Dedifferentiated amniotic fluid mesenchymal stem cell (primary cell): ENCODE results near the gene KREMEN1.

Experiments used
- DNase-seq: peaks from one replicate; pipeline ENCODE4 v3.0.0-alpha.2; 2016; ENCODE audit errors: extremely low spot score

KREMEN1 gene

DNA sequence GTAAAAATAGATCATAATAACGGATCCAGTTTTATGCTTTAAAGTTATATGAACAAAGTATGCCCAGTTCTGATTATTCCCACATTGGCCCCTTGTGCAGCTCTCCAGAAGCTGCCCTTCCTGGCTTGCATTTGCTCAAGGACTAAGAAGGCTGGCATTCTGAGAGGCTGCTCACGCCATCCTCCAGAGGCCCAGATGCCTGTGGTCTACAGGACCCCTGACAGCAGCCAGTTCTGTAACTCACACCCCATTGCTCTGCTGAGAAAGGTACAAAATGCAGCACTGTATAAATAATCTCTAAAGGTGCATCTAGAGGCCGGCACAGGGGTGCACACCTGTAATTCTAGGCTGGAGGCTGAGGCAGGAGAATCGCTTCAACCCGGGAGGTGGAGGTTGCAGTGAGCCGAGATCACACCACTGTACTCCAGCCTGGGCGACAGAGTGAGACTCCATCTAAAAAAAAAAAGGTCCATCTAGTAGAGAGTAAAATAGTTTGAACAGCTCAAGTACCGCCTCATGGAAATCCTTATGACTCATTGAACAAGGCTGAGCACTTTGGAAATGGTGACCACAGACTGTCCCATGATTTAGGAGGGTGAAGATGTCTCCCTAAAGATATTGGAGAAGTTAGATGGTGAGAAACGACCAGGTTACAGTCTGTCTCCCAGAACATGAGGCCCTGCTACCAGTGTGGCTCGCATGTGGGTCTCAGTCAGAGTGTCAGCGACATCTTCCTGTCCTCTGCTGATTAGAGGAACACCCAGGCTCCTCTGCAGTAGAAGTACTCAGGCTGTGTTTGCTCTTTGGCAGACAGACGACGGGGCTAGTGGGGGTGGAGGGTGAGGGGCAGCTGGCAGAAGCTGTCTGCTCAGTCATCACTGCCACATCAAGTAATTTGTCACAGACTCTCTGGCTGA lies 56.3 kb downstream of the KREMEN1 start:
- DNase-seq = no peak

GRCh38 chr22:29129808-29130140 lies 56.9 kb downstream of the KREMEN1 start:
- DNase-seq = no peak

GRCh38 chr22:29130476-29130875 lies 57.6 kb downstream of the KREMEN1 start:
- no peak for DNase-seq

DNA sequence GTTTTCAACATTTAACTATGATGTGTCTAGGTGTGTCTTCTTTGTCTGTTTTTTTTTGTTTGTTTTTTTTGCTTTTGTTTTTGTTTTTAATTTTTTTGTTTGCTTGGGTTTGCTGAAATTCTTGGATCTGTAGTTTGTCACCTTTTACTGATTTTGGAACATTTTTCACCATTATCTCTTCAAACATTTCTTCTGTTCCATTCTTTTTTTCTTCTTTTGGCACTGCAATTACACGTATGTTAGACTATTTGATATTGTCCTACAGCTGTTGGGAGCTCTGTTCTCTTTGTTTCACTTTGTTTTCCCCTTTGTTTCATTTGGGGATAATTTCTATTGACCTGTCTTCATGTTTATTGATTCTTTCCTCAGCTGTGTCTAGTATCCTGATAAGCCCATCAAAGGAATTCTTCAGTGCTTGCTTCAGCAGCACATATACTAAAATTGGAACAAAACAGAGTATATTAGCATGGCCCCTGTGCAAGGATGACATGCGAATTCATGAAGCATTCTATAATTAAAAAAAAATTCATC lies 60.8 kb downstream of the KREMEN1 start:
- DNase-seq = no peak

DNA sequence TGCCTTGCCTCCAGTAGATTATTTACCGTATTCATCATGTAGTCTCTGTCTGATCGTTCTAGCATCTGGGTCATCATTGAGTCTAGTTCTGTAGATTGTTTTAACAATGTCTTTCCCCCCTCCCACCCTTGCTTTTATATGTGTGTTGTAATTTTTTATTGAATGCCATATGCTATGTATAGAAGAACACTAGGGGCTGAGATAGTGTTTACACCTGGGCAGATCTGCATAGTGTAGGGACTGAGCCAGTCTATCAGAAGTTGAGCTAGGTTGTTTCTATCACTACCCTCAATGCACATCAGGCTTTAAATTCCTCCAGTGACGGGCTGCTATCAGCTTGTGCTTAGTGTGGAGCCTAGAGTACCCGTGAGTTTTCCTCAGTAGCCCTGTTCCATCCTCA lies 61.6 kb downstream of the KREMEN1 start:
- DNase-seq = no peak

DNA sequence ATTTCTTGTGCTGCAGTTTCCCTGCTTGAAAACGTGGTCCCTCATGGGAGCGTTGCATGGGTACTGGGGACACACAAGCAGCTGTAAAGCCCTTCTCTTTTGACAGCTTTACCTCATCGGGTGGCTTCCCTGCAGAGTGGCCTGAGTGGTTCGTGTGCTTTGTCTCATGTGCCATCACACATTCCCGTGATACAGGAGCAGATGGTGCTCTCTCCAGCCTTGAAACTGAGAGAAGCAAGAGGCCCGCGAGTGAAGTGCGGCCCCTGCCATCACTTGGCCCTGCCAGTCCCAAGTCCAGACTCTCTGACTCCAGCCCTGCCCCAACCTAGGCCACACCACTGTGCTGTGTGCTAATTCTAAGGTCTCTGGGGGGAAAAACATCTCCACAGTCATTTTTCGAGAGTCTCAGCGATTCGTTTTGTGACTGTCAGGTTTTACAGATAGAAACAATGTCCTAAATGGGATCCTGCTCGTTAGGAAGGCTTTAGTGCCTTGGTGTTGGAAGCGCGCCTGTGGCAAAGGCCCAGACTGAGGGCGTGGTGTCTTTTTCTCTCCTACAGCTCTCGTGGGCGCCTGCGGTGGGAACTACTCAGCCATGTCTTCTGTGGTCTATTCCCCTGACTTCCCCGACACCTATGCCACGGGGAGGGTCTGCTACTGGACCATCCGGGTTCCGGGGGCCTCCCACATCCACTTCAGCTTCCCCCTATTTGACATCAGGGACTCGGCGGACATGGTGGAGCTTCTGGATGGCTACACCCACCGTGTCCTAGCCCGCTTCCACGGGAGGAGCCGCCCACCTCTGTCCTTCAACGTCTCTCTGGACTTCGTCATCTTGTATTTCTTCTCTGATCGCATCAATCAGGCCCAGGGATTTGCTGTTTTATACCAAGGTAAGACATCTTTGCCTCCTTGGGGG lies 64.2 kb downstream of the KREMEN1 start:
- no peak for DNase-seq

- DNase-seq = no peak
Measured at GRCh38 chr22:29138556-29139305, 65.9 kb downstream of the KREMEN1 start.

DNA sequence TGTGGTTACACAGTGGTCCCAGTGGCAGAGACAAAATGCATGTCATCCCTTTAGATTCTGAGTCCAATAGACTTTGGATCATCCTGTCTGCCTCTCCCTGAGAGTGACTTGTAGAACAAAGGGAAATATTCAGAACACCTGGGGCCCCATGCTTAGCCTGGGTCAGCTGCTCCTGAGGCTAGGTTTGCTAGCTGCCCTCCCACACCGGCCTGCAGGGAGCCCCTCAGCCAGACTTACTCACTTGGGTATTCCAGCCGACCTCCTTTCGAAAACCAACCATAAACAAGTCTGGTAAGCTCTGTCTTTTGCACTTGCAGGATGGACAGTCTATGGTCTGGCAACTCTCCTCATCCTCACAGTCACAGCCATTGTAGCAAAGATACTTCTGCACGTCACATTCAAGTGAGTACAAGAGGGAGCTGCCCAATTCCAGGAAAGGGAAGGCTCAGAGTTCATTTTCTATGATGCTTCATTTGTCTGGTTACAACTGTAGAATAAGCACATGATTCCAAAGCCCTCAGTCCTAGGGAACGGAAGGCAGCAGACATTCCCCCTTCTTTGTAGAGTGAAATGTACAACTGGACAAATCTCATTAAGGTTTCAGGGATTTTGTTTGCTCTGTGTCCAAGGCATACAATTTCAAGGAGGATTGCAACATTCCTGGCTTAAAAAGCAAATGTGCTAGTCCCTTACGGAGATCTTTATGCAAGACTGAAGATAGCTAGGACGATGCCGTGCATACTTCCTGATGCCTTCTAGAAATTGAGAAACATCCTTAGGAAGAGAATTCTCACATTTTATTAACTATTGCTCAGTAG lies 67.3 kb downstream of the KREMEN1 start:
- DNase-seq = no peak

DNA sequence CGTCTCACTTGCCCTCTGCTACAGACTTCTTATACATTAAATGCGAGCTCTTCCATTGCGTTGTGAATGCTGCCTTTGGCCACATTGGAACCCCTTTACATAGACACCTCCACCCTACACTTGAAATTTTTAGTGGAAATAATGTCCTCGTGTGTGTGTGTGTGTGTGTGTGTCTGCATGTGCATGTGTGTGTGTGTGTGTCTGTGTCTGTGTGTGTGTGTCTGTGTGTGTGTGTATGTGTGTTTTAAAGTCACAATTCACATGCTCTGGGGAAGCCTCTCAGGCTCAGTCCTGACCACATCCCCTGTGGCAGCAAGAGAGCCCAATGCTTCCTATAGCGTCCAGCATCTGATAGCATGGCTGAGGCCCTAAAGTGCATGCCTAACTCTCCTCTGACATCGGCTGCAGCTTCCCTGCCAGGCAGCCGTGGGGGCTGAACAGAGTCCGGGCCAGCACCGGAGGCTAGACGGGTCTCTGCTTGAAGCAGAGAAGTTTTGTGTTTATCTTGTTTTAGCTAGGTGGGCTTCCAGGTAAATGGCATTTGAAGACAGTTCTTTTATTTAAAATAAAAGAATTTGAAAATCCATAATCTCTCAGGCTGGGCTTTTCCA lies 68.3 kb downstream of the KREMEN1 start:
- DNase-seq = no peak

- DNase-seq = no peak
Measured at GRCh38 chr22:29142116-29142515, 69.3 kb downstream of the KREMEN1 start.

- no peak for DNase-seq
Measured at GRCh38 chr22:29143941-29144785, 71.3 kb downstream of the KREMEN1 start.

DNA sequence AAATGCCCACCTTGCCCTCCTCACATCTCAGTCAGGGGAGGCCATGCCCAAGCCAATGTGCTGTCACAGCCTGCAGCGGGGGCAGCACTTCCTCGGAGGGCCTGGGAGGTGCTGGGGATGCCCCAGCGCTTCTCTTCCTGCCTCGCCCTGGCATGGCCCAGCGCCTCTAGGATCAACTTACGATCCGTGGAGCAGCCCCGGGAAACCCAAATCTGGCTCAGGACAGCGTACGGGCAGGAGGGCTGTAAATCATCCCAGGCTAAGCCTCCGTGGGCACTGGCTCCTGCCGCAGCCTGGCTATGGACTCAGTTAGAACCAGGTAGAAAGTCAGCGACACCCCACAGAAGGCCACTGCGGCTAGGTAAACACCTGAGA lies 71.9 kb downstream of the KREMEN1 start:
- DNase-seq = no peak

GRCh38 chr22:29145321-29146072 lies 72.7 kb downstream of the KREMEN1 start:
- DNase-seq = no peak

DNA sequence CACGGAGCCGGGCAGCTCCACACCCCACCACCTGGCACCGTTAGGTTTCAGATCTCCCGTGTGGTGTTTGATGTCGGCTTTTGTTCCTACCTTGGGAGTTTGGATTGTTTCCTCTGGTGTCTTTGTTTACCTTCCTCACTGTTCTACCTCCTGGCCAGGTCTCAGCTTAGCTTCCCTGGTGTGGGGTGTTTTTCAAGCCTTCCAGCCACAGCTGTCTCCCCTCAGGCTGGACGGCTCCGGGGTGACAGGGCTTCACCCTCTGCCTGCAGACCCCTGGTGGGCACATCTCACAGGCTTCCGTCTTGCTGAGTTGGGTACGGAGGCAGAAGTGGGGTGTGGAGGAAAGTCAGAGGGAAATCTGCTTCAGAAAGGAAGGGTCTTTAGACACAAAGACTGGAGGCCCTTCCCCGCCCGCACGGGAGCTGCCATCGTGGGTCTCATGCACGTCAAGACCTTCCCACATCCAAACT lies 73.3 kb downstream of the KREMEN1 start:
- DNase-seq = no peak

GRCh38 chr22:29146771-29147170 lies 73.9 kb downstream of the KREMEN1 start:
- no peak for DNase-seq

GRCh38 chr22:29147331-29147899 lies 74.6 kb downstream of the KREMEN1 start:
- DNase-seq = no peak

- DNase-seq = no peak
Measured at GRCh38 chr22:29148036-29148435, 75.2 kb downstream of the KREMEN1 start.

DNA sequence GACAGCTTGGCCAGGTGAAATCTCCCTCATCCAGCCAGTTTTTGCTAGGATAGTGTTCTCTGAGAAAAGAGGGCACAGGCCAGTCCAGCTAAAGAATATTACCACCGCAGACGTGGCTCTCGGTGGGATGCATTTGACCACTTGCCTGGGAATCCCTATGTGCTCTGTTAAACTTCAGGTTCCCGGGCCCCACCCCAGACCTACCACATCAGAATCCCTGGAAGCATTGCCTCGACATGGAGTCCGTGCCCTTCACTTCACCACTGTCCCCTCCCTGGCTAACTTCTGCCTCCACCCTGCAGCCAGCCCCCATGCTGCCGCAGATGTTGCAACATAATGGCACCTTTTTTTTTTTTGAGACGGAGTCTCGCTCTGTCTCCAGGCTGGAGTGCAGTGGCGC lies 76.0 kb downstream of the KREMEN1 start:
- DNase-seq = no peak
